ENCODE results near the gene TBL1X. TPM values are rescaled to one million over a fixed set of nuclear protein-coding genes. Genes with fewer than 3 reads are reported as not detected.

The TBL1X gene
- total RNA-seq, 5 donors from 2014 or later (not counting 1 experiment from before 2014, with no cell fraction given): 21.0 to 50.8 (median 40.5) TPM

DNA sequence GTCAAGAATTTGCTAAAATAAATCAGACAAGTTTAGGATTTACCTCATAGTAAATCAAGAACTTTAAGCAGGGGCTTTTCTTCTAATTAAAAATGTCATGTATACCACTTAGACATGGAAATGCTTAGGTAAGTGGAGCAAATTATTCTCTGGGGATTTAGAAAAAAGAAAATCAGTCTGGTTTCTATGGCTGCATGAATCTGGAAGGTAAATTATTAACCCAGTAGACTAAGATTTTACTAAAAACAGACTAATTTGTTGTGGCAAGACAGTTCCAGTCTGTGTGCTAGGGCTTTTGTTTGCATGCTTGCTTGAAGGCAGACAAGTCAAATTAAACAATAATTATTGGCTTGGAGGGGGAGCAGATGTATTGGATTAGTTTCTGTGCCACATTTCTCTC lies 140.6 kb downstream of the TBL1X start:
- Histone ChIP-seq H3K36me3 (ENCODE audit: control insufficient read depth in 2 of 2, extremely low read depth in 1 of 2, insufficient read depth in 1 of 2, low read length in 1 of 2) (no peaks in the 10 kb centered on the region), H3K27me3 (replicated peaks in 1 of 2; ENCODE audit: control insufficient read depth in 2 of 2, extremely low read depth in 1 of 2, insufficient read depth in 2 of 2, low read length in 1 of 2) (no peaks in the 10 kb centered on the region), H3K9me3 (no peaks in the 10 kb centered on the region), H3K27ac (ENCODE audit: low read length) (no peak overlapping the region), H3K4me3 (ENCODE audit: control insufficient read depth in 1 of 2, extremely low read depth in 1 of 2, low read length in 1 of 2) (no peak overlapping the region), H3K4me1 (ENCODE audit: control insufficient read depth in 1 of 2, extremely low read depth in 1 of 2, insufficient read depth in 2 of 2, low read length in 2 of 2) (no peaks in the 10 kb centered on the region)
- no peak overlapping the region for H3K27ac Mint-ChIP-seq
- DNase-seq (no peak), ATAC-seq (replicated peaks in 1 of 4) (no peak)
- H3K4me3 Mint-ChIP-seq: no peak overlapping the region
- H3K4me1 Mint-ChIP-seq: peaks cover 0 to 22% (median 12%) of the 10 kb centered on the region in 3 donors
- H3K36me3 Mint-ChIP-seq: peaks cover 8% of the 10 kb centered on the region
- H3K9me3 Mint-ChIP-seq: no peaks in the 10 kb centered on the region
- H3K27me3 Mint-ChIP-seq: no peaks in the 10 kb centered on the region
- POLR2A ChIA-PET: no interaction called here
- CTCF ChIA-PET: no interaction called here

DNA sequence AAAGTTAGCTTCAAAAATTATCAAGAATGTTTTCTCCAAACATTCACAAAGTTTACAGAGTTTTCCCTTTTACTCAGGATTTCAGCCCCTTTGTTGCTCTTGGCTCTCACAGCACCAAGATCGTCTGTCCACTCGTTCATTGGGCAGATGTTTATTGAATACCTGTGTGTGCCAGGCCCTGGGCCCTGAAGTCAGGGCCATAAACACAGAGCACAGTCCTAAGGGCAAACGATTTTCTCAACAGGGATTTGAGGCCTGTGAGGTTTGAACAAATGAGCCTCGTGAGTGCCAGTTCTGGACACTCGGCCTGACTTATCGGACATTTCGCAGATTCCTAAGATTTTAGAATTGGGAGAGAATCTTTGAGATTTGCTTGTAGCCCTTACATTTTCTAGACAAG lies 142.1 kb downstream of the TBL1X start:
- Mint-ChIP-seq H3K27me3 (no peaks in the 10 kb centered on the region), H3K4me1 (peaks cover 0 to 16% (median 11%) of the 10 kb centered on the region in 3 donors), H3K36me3 (peaks cover 8% of the 10 kb centered on the region), H3K4me3 (no peak overlapping the region), H3K9me3 (no peaks in the 10 kb centered on the region), H3K27ac (no peak overlapping the region)
- H3K4me3 ChIP-seq (ENCODE audit: control insufficient read depth in 1 of 2, extremely low read depth in 1 of 2, low read length in 1 of 2): no peak overlapping the region
- CTCF ChIA-PET: no interaction called here
- H3K36me3 ChIP-seq (ENCODE audit: control insufficient read depth in 2 of 2, extremely low read depth in 1 of 2, insufficient read depth in 1 of 2, low read length in 1 of 2): no peaks in the 10 kb centered on the region
- no peak overlapping the region for H3K27ac ChIP-seq (ENCODE audit: low read length)
- POLR2A ChIA-PET: no interaction called here
- no peak for ATAC-seq (replicated peaks in 1 of 4)
- H3K9me3 ChIP-seq: no peaks in the 10 kb centered on the region
- no peak for DNase-seq
- H3K27me3 ChIP-seq (replicated peaks in 1 of 2; ENCODE audit: control insufficient read depth in 2 of 2, extremely low read depth in 1 of 2, insufficient read depth in 2 of 2, low read length in 1 of 2): no peaks in the 10 kb centered on the region
- WGBS (ENCODE audit: insufficient coverage): 93% methylated on average over 5 of the region's 7 CpGs
- H3K4me1 ChIP-seq (ENCODE audit: control insufficient read depth in 1 of 2, extremely low read depth in 1 of 2, insufficient read depth in 2 of 2, low read length in 2 of 2): no peaks in the 10 kb centered on the region

DNA sequence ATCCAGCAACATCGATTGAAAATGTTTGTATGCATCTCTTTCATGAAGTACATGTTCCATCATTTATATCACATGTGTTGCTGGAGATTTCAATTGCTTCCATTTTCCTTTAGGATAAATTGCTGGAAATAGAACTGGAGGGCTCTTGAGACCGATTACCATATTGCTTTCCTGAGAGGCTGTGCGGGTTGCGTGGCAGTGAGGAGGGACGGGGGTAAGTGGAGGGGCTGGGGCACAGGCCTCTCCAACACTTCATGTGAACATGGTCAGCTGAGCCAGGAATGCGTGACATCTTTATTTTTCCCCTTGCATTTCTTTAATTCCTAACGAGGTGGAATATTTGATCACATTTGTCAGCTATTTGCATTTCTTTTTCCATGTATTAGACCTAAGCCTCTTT lies 144.6 kb downstream of the TBL1X start:
- Mint-ChIP-seq H3K27me3 (no peaks in the 10 kb centered on the region), H3K4me3 (no peak overlapping the region), H3K9me3 (no peaks in the 10 kb centered on the region), H3K4me1 (peaks cover 0 to 12% (median 11%) of the 10 kb centered on the region in 3 donors), H3K36me3 (peaks cover under 1% of the 10 kb centered on the region), H3K27ac (no peak overlapping the region)
- WGBS (ENCODE audit: insufficient coverage): no CpG with 5 or more reads among the region's 7 CpGs
- ChIA-PET POLR2A (no interaction called here), CTCF (no interaction called here)
- ATAC-seq (replicated peaks in 1 of 4) (no peak), DNase-seq (no peak)
- Histone ChIP-seq H3K27me3 (replicated peaks in 1 of 2; ENCODE audit: control insufficient read depth in 2 of 2, extremely low read depth in 1 of 2, insufficient read depth in 2 of 2, low read length in 1 of 2) (no peaks in the 10 kb centered on the region), H3K9me3 (no peaks in the 10 kb centered on the region), H3K27ac (ENCODE audit: low read length) (no peak overlapping the region), H3K4me3 (ENCODE audit: control insufficient read depth in 1 of 2, extremely low read depth in 1 of 2, low read length in 1 of 2) (no peak overlapping the region), H3K36me3 (ENCODE audit: control insufficient read depth in 2 of 2, extremely low read depth in 1 of 2, insufficient read depth in 1 of 2, low read length in 1 of 2) (no peaks in the 10 kb centered on the region), H3K4me1 (ENCODE audit: control insufficient read depth in 1 of 2, extremely low read depth in 1 of 2, insufficient read depth in 2 of 2, low read length in 2 of 2) (no peaks in the 10 kb centered on the region)

DNA sequence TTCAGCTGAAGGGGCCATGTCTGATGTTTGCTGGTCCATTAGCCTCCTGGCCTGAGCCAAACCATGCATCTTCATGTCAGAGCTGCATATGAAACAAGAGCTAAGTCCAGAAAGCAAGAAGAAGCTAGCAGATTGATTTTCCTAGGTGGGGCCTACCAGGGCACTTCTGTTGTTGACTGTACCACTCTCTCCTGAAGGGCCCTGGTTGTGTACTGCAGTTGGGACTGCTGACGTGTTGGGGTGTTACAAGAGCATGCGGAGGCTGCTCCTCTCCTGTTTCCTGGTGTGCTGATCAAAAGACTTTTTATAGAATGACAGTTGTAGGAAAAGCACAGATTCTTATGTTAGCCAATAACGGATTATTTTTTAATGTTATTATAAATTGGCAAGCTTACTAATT lies 145.1 kb downstream of the TBL1X start:
- no CpG with 5 or more reads among the region's 3 CpGs for WGBS (ENCODE audit: insufficient coverage)
- DNase-seq: no peak
- ChIA-PET CTCF (no interaction called here), POLR2A (no interaction called here)
- no peaks in the 10 kb centered on the region for H3K36me3 Mint-ChIP-seq
- Histone ChIP-seq H3K36me3 (ENCODE audit: control insufficient read depth in 2 of 2, extremely low read depth in 1 of 2, insufficient read depth in 1 of 2, low read length in 1 of 2) (no peaks in the 10 kb centered on the region), H3K9me3 (no peaks in the 10 kb centered on the region), H3K27me3 (replicated peaks in 1 of 2; ENCODE audit: control insufficient read depth in 2 of 2, extremely low read depth in 1 of 2, insufficient read depth in 2 of 2, low read length in 1 of 2) (no peaks in the 10 kb centered on the region), H3K4me1 (ENCODE audit: control insufficient read depth in 1 of 2, extremely low read depth in 1 of 2, insufficient read depth in 2 of 2, low read length in 2 of 2) (no peaks in the 10 kb centered on the region), H3K27ac (ENCODE audit: low read length) (no peak overlapping the region), H3K4me3 (ENCODE audit: control insufficient read depth in 1 of 2, extremely low read depth in 1 of 2, low read length in 1 of 2) (no peak overlapping the region)
- H3K9me3 Mint-ChIP-seq: no peaks in the 10 kb centered on the region
- H3K4me1 Mint-ChIP-seq: peaks cover 0 to 12% (median 11%) of the 10 kb centered on the region in 3 donors
- ATAC-seq (replicated peaks in 1 of 4): no peak
- H3K27me3 Mint-ChIP-seq: no peaks in the 10 kb centered on the region
- no peak overlapping the region for H3K4me3 Mint-ChIP-seq
- no peak overlapping the region for H3K27ac Mint-ChIP-seq

DNA sequence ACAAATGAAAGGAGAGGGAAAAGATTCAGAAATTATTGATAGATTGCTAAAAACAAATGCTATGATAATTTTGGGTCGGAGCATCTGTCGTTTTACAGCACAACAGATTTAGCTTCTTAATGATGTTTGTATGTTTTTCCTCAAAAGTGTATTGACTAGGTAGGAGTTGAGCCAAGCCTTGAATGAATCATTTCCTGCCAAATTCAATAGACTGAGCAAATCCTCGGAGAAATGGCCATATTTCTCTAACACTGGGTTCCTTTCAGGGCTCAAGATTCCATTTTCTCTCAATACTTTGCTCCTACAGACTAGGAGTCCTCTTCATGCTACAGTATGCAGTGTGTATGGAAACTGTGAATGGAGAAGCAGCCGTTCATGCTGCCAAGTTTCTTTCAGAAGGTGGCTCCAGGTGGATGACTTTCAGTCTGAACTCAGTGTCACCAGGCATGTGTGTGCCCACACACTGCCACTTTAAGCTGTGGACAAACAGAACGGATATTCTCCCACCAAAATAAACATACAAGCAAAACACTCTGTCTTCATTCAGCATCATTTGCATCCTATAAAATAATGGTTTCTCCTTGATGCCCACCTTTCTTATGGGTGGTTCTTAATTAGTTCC lies 146.0 kb downstream of the TBL1X start:
- ChIA-PET POLR2A (interaction anchor here in 1 of 2 donors (0.7 kb wide), 1 partner anchor 65 kb away, joined by 3 read pairs; no protein-coding TSS in a partner anchor), CTCF (no interaction called here)
- Histone ChIP-seq H3K27ac (ENCODE audit: low read length) (no peak overlapping the region), H3K27me3 (replicated peaks in 1 of 2; ENCODE audit: control insufficient read depth in 2 of 2, extremely low read depth in 1 of 2, insufficient read depth in 2 of 2, low read length in 1 of 2) (no peaks in the 10 kb centered on the region), H3K36me3 (ENCODE audit: control insufficient read depth in 2 of 2, extremely low read depth in 1 of 2, insufficient read depth in 1 of 2, low read length in 1 of 2) (no peaks in the 10 kb centered on the region), H3K4me1 (ENCODE audit: control insufficient read depth in 1 of 2, extremely low read depth in 1 of 2, insufficient read depth in 2 of 2, low read length in 2 of 2) (no peaks in the 10 kb centered on the region), H3K9me3 (no peaks in the 10 kb centered on the region), H3K4me3 (ENCODE audit: control insufficient read depth in 1 of 2, extremely low read depth in 1 of 2, low read length in 1 of 2) (no peak overlapping the region)
- WGBS (ENCODE audit: insufficient coverage): no CpG with 5 or more reads among the region's 5 CpGs
- Mint-ChIP-seq H3K4me3 (no peak overlapping the region), H3K36me3 (no peaks in the 10 kb centered on the region), H3K9me3 (no peaks in the 10 kb centered on the region), H3K27ac (no peak overlapping the region), H3K4me1 (peaks cover 0 to 12% (median 11%) of the 10 kb centered on the region in 3 donors), H3K27me3 (no peaks in the 10 kb centered on the region)
- DNase-seq (no peak), ATAC-seq (replicated peaks in 1 of 4) (no peak)

DNA sequence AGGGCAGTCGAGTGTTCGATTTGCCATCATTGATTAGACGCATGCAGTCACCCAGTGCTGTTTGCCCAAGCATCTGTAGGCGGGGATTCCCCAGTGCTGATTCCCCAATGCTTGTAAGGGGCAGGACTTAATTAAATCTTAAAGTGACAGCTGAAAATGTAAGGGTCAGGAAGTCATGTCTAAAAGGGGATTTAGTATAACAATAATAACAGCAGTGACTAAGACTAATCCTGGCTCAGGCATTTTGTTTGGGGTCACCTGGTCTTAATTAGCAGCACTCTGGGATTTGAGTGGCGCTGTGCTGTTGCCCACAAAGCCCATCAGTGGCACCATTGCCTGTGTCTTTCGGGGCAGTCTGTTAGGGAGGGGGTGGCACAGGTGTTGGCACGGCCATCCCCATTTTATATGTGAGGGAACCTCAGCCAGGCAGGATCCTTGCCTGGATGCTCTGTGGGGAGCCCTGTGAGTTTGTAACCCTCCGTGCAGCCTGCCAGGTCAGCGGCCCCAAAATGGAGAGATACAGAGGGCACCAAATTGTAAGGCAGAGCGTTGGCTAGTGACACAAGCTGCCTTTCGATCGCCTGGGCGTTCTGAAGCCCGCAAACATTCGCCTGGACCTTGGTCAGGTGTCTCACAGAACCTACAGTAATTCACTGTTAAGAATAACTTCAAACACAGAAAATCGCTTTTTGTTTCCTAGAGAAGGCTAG lies 146.7 kb downstream of the TBL1X start:
- Histone ChIP-seq H3K27me3 (replicated peaks in 1 of 2; ENCODE audit: control insufficient read depth in 2 of 2, extremely low read depth in 1 of 2, insufficient read depth in 2 of 2, low read length in 1 of 2) (no peaks in the 10 kb centered on the region), H3K4me3 (ENCODE audit: control insufficient read depth in 1 of 2, extremely low read depth in 1 of 2, low read length in 1 of 2) (no peak overlapping the region), H3K4me1 (ENCODE audit: control insufficient read depth in 1 of 2, extremely low read depth in 1 of 2, insufficient read depth in 2 of 2, low read length in 2 of 2) (no peaks in the 10 kb centered on the region), H3K27ac (ENCODE audit: low read length) (no peak overlapping the region), H3K9me3 (no peaks in the 10 kb centered on the region), H3K36me3 (ENCODE audit: control insufficient read depth in 2 of 2, extremely low read depth in 1 of 2, insufficient read depth in 1 of 2, low read length in 1 of 2) (no peaks in the 10 kb centered on the region)
- 69% methylated on average over 3 of the region's 16 CpGs for WGBS (ENCODE audit: insufficient coverage)
- Mint-ChIP-seq H3K4me1 (peaks cover 0 to 12% (median 9%) of the 10 kb centered on the region in 3 donors), H3K4me3 (no peak overlapping the region), H3K36me3 (no peaks in the 10 kb centered on the region), H3K9me3 (no peaks in the 10 kb centered on the region), H3K27me3 (no peaks in the 10 kb centered on the region), H3K27ac (no peak overlapping the region)
- ChIA-PET CTCF (no interaction called here), POLR2A (no interaction called here)
- ATAC-seq (replicated peaks in 1 of 4) (no peak), DNase-seq (no peak)

Measured in T-cell (primary cell).